Testis (tissue), 2 donors: ENCODE results near the gene PDHX.

Experiments
- CTCF ChIP-seq, 3 experiments: fragments of 450-650 bp in 2 of 3; fragments of 200-600 bp in 1 of 3; sonication (generic) in 1 of 3; IDR thresholded peaks; one replicate each; pipeline ENCODE4 v1.5.1; 2016 to 2019; ENCODE audit warnings: antibody characterized with exemption in 3 of 3, mild to moderate bottlenecking in 2 of 3, moderate library complexity in 1 of 3
- POLR2A ChIP-seq: fragments of 450-650 bp; IDR thresholded peaks from one replicate; pipeline ENCODE4 v1.6.1; 2017; ENCODE audit warnings: antibody characterized with exemption, mild to moderate bottlenecking, moderate library complexity

GRCh38 chr11:35042913-35043312, 126.5 kb downstream of the PDHX start:
- no peak for TF ChIP-seq CTCF (IDR thresholded peaks at IDR 0.05)
- TF ChIP-seq POLR2A, result no peak
